Measurements from ENCODE around the gene ABHD1.

Gene ABHD1

DNA sequence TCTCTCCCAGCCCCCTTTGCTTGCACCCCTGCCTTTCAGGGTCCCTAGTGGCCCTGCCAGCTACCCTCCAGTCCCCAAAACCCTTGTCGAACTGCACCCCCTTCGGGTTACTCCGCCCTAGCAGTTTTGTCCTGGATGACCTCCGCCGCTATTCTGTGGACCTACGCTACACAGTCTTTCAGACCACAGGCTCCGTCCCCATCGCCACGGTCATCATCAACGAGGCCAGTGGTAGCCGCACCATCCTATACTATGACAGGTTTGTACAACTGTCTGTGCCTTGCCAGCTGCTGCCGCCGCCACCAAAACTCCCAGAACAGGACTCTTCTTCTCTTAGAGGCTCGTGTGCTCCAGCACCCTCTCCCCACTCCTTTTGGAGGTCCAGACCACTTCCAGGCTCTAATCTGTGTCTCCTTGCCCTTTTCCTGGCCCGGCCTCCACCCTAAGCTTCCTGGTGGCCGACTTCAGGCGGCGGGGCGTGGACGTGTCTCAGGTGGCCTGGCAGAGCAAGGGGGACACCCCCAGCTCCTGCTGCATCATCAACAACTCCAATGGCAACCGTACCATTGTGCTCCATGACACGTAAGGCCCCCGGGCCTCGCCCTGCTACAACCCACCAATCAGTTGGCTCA, 29.1 kb upstream of the ABHD1 start:
- no peak overlapping the region for H3K4me3 ChIP-seq (ENCODE audit: low read length)
- TF ChIP-seq, protein P1, sequence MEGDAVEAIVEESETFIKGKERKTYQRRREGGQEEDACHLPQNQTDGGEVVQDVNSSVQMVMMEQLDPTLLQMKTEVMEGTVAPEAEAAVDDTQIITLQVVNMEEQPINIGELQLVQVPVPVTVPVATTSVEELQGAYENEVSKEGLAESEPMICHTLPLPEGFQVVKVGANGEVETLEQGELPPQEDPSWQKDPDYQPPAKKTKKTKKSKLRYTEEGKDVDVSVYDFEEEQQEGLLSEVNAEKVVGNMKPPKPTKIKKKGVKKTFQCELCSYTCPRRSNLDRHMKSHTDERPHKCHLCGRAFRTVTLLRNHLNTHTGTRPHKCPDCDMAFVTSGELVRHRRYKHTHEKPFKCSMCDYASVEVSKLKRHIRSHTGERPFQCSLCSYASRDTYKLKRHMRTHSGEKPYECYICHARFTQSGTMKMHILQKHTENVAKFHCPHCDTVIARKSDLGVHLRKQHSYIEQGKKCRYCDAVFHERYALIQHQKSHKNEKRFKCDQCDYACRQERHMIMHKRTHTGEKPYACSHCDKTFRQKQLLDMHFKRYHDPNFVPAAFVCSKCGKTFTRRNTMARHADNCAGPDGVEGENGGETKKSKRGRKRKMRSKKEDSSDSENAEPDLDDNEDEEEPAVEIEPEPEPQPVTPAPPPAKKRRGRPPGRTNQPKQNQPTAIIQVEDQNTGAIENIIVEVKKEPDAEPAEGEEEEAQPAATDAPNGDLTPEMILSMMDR (conservative IDR thresholded peaks at IDR 0.05; ENCODE audit: low read depth, low read length), result no peak
- no peak for DNase-seq (ENCODE audit: low read depth)

DNA sequence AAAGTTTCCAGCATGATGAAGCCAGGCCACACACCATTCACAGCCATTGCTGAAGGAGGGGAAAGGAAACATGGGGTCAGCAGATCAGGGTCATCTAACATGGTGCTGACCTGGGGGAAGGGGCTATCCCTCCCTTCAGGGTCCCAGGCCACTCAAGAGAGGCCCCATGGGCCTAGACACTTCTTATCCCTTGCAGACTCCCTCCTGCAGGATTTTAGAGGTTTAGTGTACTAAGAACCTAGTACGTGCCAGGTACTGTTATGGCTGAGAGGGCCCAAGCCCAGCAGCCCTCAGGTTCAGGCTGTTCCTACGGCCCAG, 28.2 kb upstream of the ABHD1 start:
- no peak for DNase-seq (ENCODE audit: low read depth)
- H3K4me3 ChIP-seq (ENCODE audit: low read length), result no peak overlapping the region
- TF ChIP-seq, protein P1 (conservative IDR thresholded peaks at IDR 0.05; ENCODE audit: low read depth, low read length), result no peak

DNA sequence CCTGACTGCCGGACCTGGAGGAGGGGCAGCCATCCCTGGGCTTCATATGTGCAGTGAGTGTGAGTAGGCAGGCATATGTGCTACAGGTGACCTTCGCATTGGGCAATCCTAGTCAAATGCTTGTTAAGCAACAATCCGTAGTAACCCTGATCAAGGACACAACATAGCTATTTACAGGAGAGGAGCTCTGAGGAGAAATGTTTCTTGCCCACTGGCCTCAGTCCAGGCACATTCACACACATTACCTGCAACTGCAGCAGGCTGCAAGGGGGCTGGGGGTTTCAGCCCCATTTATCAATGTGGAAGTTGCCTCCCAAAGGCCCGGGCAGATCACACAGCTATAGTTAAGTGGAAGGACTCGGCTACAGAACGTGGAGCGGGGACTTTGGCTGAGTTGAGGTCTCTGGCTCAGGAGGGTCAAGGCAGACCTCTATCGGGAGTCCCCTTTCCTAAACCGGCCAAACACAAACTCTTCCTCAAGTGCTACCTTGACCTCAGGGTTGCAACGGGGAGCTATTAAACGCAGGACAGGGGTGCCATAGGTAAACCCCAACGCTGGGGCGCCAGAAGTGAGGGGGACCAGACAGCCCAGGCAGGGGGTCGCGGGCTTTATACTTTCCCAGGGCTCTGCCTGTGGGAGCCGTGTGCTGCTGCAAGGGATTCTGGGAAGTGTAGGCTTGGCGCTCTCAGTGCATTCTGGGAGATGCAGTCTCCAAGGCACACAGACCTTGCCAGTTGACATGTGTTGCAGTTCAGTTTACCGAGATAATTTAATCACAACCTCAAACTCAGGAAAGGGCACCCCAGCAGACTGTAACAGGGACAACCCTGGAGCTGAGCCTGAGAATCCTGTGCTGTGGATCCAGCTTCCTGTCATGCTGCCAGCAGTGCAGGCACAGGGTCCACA, 27.6 kb upstream of the ABHD1 start:
- DNase-seq (ENCODE audit: low read depth), result no peak
- TF ChIP-seq, protein P1 (conservative IDR thresholded peaks at IDR 0.05; ENCODE audit: low read depth, low read length), result no peak
- H3K4me3 ChIP-seq (ENCODE audit: low read length), result peak overlapping the region; percentile 52

DNA sequence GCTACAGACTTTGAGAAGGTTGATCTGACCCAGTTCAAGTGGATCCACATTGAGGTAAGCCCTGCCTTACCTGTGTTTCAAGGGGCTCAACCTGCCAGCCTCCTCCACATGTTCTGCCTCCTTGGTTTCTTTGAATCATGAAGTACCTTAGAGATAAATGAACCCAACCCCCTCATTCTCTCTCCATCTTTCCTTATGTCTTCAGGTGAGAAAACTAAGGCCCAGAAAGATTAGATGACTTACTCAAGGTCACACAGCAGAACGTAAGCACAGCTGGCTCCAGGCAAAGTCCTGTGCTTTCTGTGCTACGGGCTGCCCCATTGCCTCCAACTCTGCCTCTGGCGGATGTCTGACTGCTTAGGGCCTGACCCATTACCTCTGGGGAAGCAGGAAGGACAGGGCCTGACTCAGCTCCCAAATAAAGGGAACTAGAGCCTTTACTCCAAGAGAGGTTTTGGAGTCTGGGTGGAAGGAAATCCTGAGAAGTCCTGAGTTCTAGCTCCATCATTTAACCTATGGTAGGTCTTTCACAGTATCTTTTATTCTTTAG, 26.8 kb upstream of the ABHD1 start:
- H3K4me3 ChIP-seq (ENCODE audit: low read length), result no peak overlapping the region
- DNase-seq (ENCODE audit: low read depth), result no peak
- TF ChIP-seq, protein P1 (conservative IDR thresholded peaks at IDR 0.05; ENCODE audit: low read depth, low read length), result no peak

DNA sequence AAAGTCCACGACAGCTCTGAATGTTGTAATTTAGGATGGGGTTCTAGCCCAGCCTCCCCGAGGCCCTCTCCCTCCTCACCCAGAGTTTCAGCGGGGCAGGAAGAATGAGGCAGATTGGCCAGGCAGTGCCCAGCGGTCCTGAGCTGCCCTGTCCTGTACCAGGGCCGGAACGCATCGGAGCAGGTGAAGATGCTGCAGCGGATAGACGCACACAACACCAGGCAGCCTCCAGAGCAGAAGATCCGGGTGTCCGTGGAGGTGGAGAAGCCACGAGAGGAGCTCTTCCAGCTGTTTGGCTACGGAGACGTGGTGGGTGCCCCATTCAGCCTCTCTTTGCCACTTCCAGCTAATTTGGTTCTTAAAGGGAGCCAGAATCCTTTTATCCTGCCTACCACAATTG, 26.3 kb upstream of the ABHD1 start:
- DNase-seq (ENCODE audit: low read depth), result no peak
- TF ChIP-seq, protein P1 (conservative IDR thresholded peaks at IDR 0.05; ENCODE audit: low read depth, low read length), result no peak
- H3K4me3 ChIP-seq (ENCODE audit: low read length), result no peak overlapping the region

DNA sequence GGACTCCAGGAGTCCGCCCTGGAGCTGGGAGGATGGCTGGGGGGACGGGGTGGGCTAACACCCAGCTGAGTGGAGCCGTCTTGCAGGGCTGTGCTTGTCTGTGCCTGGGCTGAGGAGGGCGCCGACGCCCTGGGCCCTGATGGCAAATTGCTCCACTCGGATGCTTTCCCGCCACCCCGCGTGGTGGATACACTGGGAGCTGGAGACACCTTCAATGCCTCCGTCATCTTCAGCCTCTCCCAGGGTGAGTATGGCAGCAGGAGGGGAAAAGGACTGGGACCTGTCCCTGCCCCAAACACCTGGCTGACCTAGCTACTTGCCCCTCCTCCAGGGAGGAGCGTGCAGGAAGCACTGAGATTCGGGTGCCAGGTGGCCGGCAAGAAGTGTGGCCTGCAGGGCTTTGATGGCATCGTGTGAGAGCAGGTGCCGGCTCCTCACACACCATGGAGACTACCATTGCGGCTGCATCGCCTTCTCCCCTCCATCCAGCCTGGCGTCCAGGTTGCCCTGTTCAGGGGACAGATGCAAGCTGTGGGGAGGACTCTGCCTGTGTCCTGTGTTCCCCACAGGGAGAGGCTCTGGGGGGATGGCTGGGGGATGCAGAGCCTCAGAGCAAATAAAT, 24.2 kb upstream of the ABHD1 start:
- DNase-seq (ENCODE audit: low read depth), result no peak
- TF ChIP-seq, protein P1 (conservative IDR thresholded peaks at IDR 0.05; ENCODE audit: low read depth, low read length), result no peak
- no peak overlapping the region for H3K4me3 ChIP-seq (ENCODE audit: low read length)

Measured in retinal pigment epithelial cell (primary cell).